GM12891 (cell line): ENCODE measurements around the gene CYP26A1.

Source experiments
- DNase-seq: peaks from one replicate; pipeline ENCODE4 v3.0.0; 2011; ENCODE audit warnings: low spot score; ENCODE audit not compliant: insufficient read length
- FAIRE-seq: peaks from 2 replicates; lab custom pipeline; 2011; peaks lifted over from hg19 to GRCh38; lab: Jason Lieb, UNC
- PAX5 ChIP-seq: IDR thresholded peaks from 2 replicates; pipeline ENCODE4 v1.6.1; 2011; ENCODE audit warnings: low read length, moderate library complexity, mild to moderate bottlenecking; ENCODE audit not compliant: insufficient read depth, severe bottlenecking
- POLR2A ChIP-seq: IDR thresholded peaks from 2 replicates; pipeline ENCODE4 v1.6.1; 2011; ENCODE audit warnings: low read depth, low read length, control low read depth
- POLR2AphosphoS5 ChIP-seq: IDR thresholded peaks from 2 replicates; pipeline ENCODE4 v1.6.1; 2011; ENCODE audit warnings: low read depth, low read length, control low read depth
- POU2F2 ChIP-seq: IDR thresholded peaks from 2 replicates; pipeline ENCODE4 v1.6.1; 2011; ENCODE audit warnings: low read depth, mild to moderate bottlenecking, control low read depth, low read length, moderate library complexity
- SPI1 ChIP-seq: IDR thresholded peaks from 2 replicates; pipeline ENCODE4 v1.6.1; 2011; ENCODE audit warnings: low read depth, low read length, control low read depth
- TAF1 ChIP-seq: IDR thresholded peaks from 2 replicates; pipeline ENCODE4 v1.6.1; 2011; ENCODE audit warnings: low read depth, low read length, control low read depth

Gene CYP26A1

GRCh38 chr10:93077860-93078337 is 4.2 kb downstream of the CYP26A1 start:
- TF ChIP-seq PAX5, result no peak
- no peak for TF ChIP-seq SPI1
- no peak for TF ChIP-seq POU2F2
- no peak for TF ChIP-seq TAF1
- no peak for TF ChIP-seq POLR2A
- TF ChIP-seq POLR2AphosphoS5, result no peak
- FAIRE-seq (no peak), DNase-seq (no peak)

GRCh38 chr10:93079663-93080349 is 6.1 kb downstream of the CYP26A1 start:
- DNase-seq, result no peak
- FAIRE-seq, result no peak
- TF ChIP-seq POLR2A (no peak), TAF1 (no peak), POLR2AphosphoS5 (no peak), POU2F2 (no peak), SPI1 (no peak), PAX5 (no peak)

GRCh38 chr10:93080350-93081046 is 6.8 kb downstream of the CYP26A1 start:
- DNase-seq (peak; percentile 62), FAIRE-seq (peak; percentile 73)
- no peak for TF ChIP-seq TAF1
- TF ChIP-seq SPI1, result no peak
- TF ChIP-seq POU2F2, result no peak
- TF ChIP-seq POLR2A, result no peak
- no peak for TF ChIP-seq PAX5
- TF ChIP-seq POLR2AphosphoS5, result no peak

GRCh38 chr10:93081318-93081717 is 7.6 kb downstream of the CYP26A1 start:
- FAIRE-seq (no peak), DNase-seq (no peak)
- TF ChIP-seq POU2F2 (no peak), POLR2AphosphoS5 (no peak), POLR2A (no peak), SPI1 (no peak), PAX5 (no peak), TAF1 (no peak)

- TF ChIP-seq PAX5 (no peak), POLR2A (no peak), POU2F2 (no peak), TAF1 (no peak), POLR2AphosphoS5 (no peak), SPI1 (no peak)
- FAIRE-seq (no peak), DNase-seq (no peak)
Observed at GRCh38 chr10:93081834-93082233, 8.1 kb downstream of the CYP26A1 start.

GRCh38 chr10:93083743-93084539 is 10.2 kb downstream of the CYP26A1 start:
- no peak for TF ChIP-seq TAF1
- no peak for TF ChIP-seq POLR2A
- TF ChIP-seq PAX5, result no peak
- no peak for TF ChIP-seq POU2F2
- TF ChIP-seq SPI1, result no peak
- no peak for TF ChIP-seq POLR2AphosphoS5
- FAIRE-seq (no peak), DNase-seq (no peak)

- DNase-seq (no peak), FAIRE-seq (no peak)
- no peak for TF ChIP-seq POLR2A
- no peak for TF ChIP-seq POU2F2
- no peak for TF ChIP-seq POLR2AphosphoS5
- TF ChIP-seq TAF1, result no peak
- no peak for TF ChIP-seq SPI1
- TF ChIP-seq PAX5, result no peak
Observed at GRCh38 chr10:93085272-93085859, 11.7 kb downstream of the CYP26A1 start.

GRCh38 chr10:93086289-93086688 is 12.6 kb downstream of the CYP26A1 start:
- FAIRE-seq (no peak), DNase-seq (no peak)
- TF ChIP-seq SPI1, result no peak
- TF ChIP-seq POU2F2, result no peak
- TF ChIP-seq TAF1, result no peak
- TF ChIP-seq POLR2AphosphoS5, result no peak
- no peak for TF ChIP-seq POLR2A
- TF ChIP-seq PAX5, result no peak

GRCh38 chr10:93087846-93088245 is 14.2 kb downstream of the CYP26A1 start:
- FAIRE-seq, result no peak
- TF ChIP-seq POLR2AphosphoS5 (no peak), SPI1 (no peak), POLR2A (no peak), POU2F2 (no peak), PAX5 (no peak), TAF1 (no peak)

More at GRCh38 chr10:93087846-93088245, 14.2 kb downstream of the CYP26A1 start:
- no peak for DNase-seq
